Epithelial cell of esophagus (primary cell): ENCODE measurements around the gene COMMD10.
"Not testable (repeated sequence)": the region's sequence is repeated elsewhere in the genome, so short reads cannot be mapped to it uniquely, and the experiment has no call there.

ENCODE experiments used
- DNase-seq: peaks from one replicate; pipeline ENCODE4 v3.0.0; 2010; ENCODE audit warnings: low read depth
- H3K4me3 ChIP-seq: 2 replicates; pipeline ENCODE4 v1.5.1; 2011; ENCODE audit warnings: mild to moderate bottlenecking, low read length, control low read depth
- CTCF ChIP-seq: IDR thresholded peaks from 2 replicates; pipeline ENCODE4 v1.5.1; 2011; ENCODE audit warnings: low read depth, mild to moderate bottlenecking, low read length, control low read depth, inconsistent platforms; ENCODE audit not compliant: insufficient read depth; ENCODE audit errors: missing control alignments

Gene COMMD10

GRCh38 chr5:116091416-116091815, 6.6 kb downstream of the COMMD10 start:
- TF ChIP-seq CTCF: no peak
- DNase-seq: no peak
- no peak overlapping the region for H3K4me3 ChIP-seq

- no peak for TF ChIP-seq CTCF
- H3K4me3 ChIP-seq: no peak overlapping the region
- DNase-seq: peak; percentile 82
Measured at GRCh38 chr5:116097301-116097700, 12.5 kb downstream of the COMMD10 start.

- no peak overlapping the region for H3K4me3 ChIP-seq
- no peak for DNase-seq
- TF ChIP-seq CTCF: no peak
Measured at GRCh38 chr5:116098998-116099397, 14.2 kb downstream of the COMMD10 start.

- DNase-seq, H3K4me3 ChIP-seq: not testable (repeated sequence)
Measured at GRCh38 chr5:116104941-116105340, 20.1 kb downstream of the COMMD10 start.

GRCh38 chr5:116115163-116115562, 30.3 kb downstream of the COMMD10 start:
- no peak for TF ChIP-seq CTCF
- H3K4me3 ChIP-seq: no peak overlapping the region
- no peak for DNase-seq

- no peak overlapping the region for H3K4me3 ChIP-seq
- peak; percentile 35 for DNase-seq
- no peak for TF ChIP-seq CTCF
Measured at GRCh38 chr5:116130471-116130870, 45.6 kb downstream of the COMMD10 start.

- no peak for TF ChIP-seq CTCF
- DNase-seq: no peak
Measured at GRCh38 chr5:116130976-116131375, 46.2 kb downstream of the COMMD10 start.

GRCh38 chr5:116133281-116133680, 48.5 kb downstream of the COMMD10 start:
- DNase-seq: no peak
- TF ChIP-seq CTCF: no peak
- H3K4me3 ChIP-seq: no peak overlapping the region

More at GRCh38 chr5:116130976-116131375, 46.2 kb downstream of the COMMD10 start:
- H3K4me3 ChIP-seq: no peak overlapping the region
